ENCODE data around the gene TFEB.

DNA sequence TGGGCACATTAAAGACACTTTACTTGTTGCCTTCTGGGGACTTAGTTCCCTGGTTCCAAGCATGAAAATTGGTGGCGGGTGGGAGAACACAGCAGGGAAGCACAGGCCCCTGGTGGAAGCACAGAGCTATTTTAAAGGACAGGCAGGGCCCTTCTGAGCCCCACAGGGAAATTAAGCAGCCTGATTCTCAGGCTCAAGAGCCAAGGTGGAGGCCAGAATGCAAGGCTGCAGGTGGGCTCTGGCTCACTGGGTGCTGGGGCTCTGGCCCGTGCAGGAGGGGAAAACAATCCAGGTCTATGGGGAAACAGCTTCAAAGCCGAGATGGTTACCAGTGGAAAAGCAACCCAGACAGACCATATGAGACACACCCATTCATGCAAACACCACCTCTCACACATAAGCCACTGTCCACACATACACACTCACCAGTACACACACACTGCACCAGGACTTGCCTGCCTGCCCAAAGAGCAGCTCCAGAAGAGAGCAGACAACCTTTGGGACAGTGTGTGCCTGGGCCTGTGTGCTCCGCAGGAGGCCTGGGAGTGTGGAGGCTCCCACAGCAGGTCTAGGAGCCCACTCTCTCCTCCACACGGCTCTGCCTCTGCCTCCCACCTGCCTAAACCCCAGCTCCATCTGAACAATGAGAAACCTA lies 30.6 kb downstream of the TFEB start:
- TF ChIP-seq, protein P1, sequence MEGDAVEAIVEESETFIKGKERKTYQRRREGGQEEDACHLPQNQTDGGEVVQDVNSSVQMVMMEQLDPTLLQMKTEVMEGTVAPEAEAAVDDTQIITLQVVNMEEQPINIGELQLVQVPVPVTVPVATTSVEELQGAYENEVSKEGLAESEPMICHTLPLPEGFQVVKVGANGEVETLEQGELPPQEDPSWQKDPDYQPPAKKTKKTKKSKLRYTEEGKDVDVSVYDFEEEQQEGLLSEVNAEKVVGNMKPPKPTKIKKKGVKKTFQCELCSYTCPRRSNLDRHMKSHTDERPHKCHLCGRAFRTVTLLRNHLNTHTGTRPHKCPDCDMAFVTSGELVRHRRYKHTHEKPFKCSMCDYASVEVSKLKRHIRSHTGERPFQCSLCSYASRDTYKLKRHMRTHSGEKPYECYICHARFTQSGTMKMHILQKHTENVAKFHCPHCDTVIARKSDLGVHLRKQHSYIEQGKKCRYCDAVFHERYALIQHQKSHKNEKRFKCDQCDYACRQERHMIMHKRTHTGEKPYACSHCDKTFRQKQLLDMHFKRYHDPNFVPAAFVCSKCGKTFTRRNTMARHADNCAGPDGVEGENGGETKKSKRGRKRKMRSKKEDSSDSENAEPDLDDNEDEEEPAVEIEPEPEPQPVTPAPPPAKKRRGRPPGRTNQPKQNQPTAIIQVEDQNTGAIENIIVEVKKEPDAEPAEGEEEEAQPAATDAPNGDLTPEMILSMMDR (IDR thresholded peaks at IDR 0.05) = no peak
- no peak for TF ChIP-seq POLR2A (IDR thresholded peaks at IDR 0.05; ENCODE audit: low read depth)
- TF ChIP-seq POLR2AphosphoS5 (IDR thresholded peaks at IDR 0.05) = no peak

Measured in esophagus muscularis mucosa (tissue), 3 donors.